H1 (cell line): ENCODE measurements around the gene CUX1. TPM values are rescaled to one million over a fixed set of nuclear protein-coding genes. Genes with fewer than 3 reads are reported as not detected.

Source experiments
- CTCF ChIA-PET: fragments of 300-600 bp; sonication (Branson Sonifier 250); formaldehyde crosslinking; loops from one replicate; lab custom pipeline; 2021; ENCODE audit not compliant: partially characterized antibody; lab: Charles Lee
- POLR2A ChIA-PET: fragments of 300-600 bp; sonication (Branson Sonifier 250); formaldehyde crosslinking; loops from one replicate; lab custom pipeline; 2021; ENCODE audit warnings: inconsistent platforms; ENCODE audit not compliant: partially characterized antibody; lab: Charles Lee
- DNase-seq, 2 experiments: peaks; one replicate each; pipeline versions ENCODE4 v3.0.0 to v3.0.0-alpha.2; 2010 to 2022; ENCODE audit warnings: low spot score in 2 of 2, low read depth in 1 of 2, mixed read lengths in 1 of 2
- FAIRE-seq: peaks from 2 replicates; lab custom pipeline; 2011; peaks lifted over from hg19 to GRCh38; lab: Jason Lieb, UNC
- H2AFZ ChIP-seq: 2 replicates; pipeline ENCODE4 v1.8.1; 2012; ENCODE audit warnings: low read length, inconsistent platforms
- H2AK5ac ChIP-seq: 2 replicates; pipeline ENCODE4 v1.6.1; 2013; ENCODE audit warnings: low read depth, low read length
- H2BK120ac ChIP-seq: replicated peaks from 2 replicates; pipeline ENCODE3; 2013; ENCODE audit warnings: low read depth, low read length, inconsistent platforms
- H2BK12ac ChIP-seq: 2 replicates; pipeline ENCODE4 v1.6.1; 2013; ENCODE audit warnings: low read depth, low read length
- H2BK15ac ChIP-seq: 2 replicates; pipeline ENCODE4 v1.6.1; 2013; ENCODE audit warnings: low read length
- H2BK20ac ChIP-seq: 2 replicates; pipeline ENCODE4 v1.6.1; 2013; ENCODE audit warnings: low read length
- H2BK5ac ChIP-seq: 2 replicates; pipeline ENCODE4 v1.6.1; 2013; ENCODE audit warnings: low read depth, low read length
- H3K14ac ChIP-seq: 2 replicates; pipeline ENCODE4 v1.6.1; 2013; ENCODE audit warnings: inconsistent platforms; ENCODE audit not compliant: insufficient read length
- H3K18ac ChIP-seq: 2 replicates; pipeline ENCODE4 v1.6.1; 2013; ENCODE audit warnings: low read length; ENCODE audit errors: extremely low read depth
- H3K23ac ChIP-seq: 2 replicates; pipeline ENCODE4 v1.6.1; 2013; ENCODE audit warnings: inconsistent platforms; ENCODE audit not compliant: insufficient read length
- H3K23me2 ChIP-seq: 2 replicates; pipeline ENCODE4 v1.6.1; 2013; ENCODE audit warnings: low read depth, low read length
- H3K27ac ChIP-seq: 2 replicates; pipeline ENCODE4 v1.6.1; 2011; ENCODE audit warnings: low read depth, low read length, inconsistent platforms
- H3K27me3 ChIP-seq, 4 experiments: replicated peaks in 1 of 4; 1 replicate in 1 of 4; 2 replicates in 3 of 4; pipeline versions ENCODE4 v1.6.1 to v1.8.1; 2011 to 2013; ENCODE audit warnings: low read length in 3 of 4, mild to moderate bottlenecking in 3 of 4, inconsistent platforms in 2 of 4, mixed read lengths in 2 of 4, moderate library complexity in 1 of 4; ENCODE audit not compliant: control insufficient read depth in 3 of 4, insufficient read depth in 3 of 4; ENCODE audit errors: extremely low read depth in 1 of 4
- H3K36me3 ChIP-seq, 4 experiments: 2 replicates each; pipeline versions ENCODE4 v1.6.1 to v1.8.1; 2011 to 2013; ENCODE audit warnings: mild to moderate bottlenecking in 4 of 4, low read length in 3 of 4, moderate library complexity in 2 of 4, control low read depth in 1 of 4, inconsistent platforms in 1 of 4; ENCODE audit not compliant: insufficient read depth in 4 of 4, control insufficient read depth in 2 of 4
- H3K4ac ChIP-seq: replicated peaks from 2 replicates; pipeline ENCODE3; 2013; ENCODE audit warnings: low read length, low read depth, mixed read lengths, inconsistent platforms; ENCODE audit not compliant: insufficient read length
- H3K4me1 ChIP-seq, 4 experiments: replicated peaks in 1 of 4; 1 replicate in 1 of 4; 2 replicates in 3 of 4; pipeline versions ENCODE4 v1.6.1 to v1.8.1; 2011 to 2013; ENCODE audit warnings: low read length in 3 of 4, inconsistent platforms in 2 of 4, mixed read lengths in 1 of 4; ENCODE audit not compliant: insufficient read depth in 4 of 4, control insufficient read depth in 3 of 4
- H3K4me2 ChIP-seq, 2 experiments: 2 replicates each; pipeline versions ENCODE4 v1.6.1 to v1.8.1; 2011 to 2013; ENCODE audit warnings: low read depth in 2 of 2, low read length in 2 of 2, control low read depth in 1 of 2, inconsistent platforms in 1 of 2, mild to moderate bottlenecking in 1 of 2; ENCODE audit not compliant: insufficient read depth in 1 of 2
- H3K4me3 ChIP-seq, 4 experiments: fragments of 200-600, 300-600 bp in 1 of 4; sonication (generic), shearing (Covaris generic), sonication (Bioruptor Twin) in 1 of 4; 2 replicates each; pipeline versions ENCODE4 v1.5.1 to v1.8.1; 2011 to 2016; ENCODE audit warnings: low read length in 4 of 4, low read depth in 3 of 4, control low read depth in 2 of 4, inconsistent platforms in 2 of 4, mild to moderate bottlenecking in 2 of 4, mixed read lengths in 1 of 4, moderate library complexity in 1 of 4; ENCODE audit not compliant: insufficient read depth in 2 of 4; ENCODE audit errors: extremely low read depth in 1 of 4
- H3K56ac ChIP-seq: replicated peaks from 2 replicates; pipeline ENCODE3; 2013; ENCODE audit warnings: low read depth, mild to moderate bottlenecking, mixed read lengths, low read length, inconsistent platforms; ENCODE audit not compliant: insufficient read length
- H3K79me1 ChIP-seq: 2 replicates; pipeline ENCODE4 v1.6.1; 2013; ENCODE audit warnings: low read depth, low read length, control low read depth
- H3K79me2 ChIP-seq, 2 experiments: 2 replicates each; pipeline versions ENCODE4 v1.6.1 to v1.8.1; 2012 to 2013; ENCODE audit warnings: low read length in 2 of 2, mild to moderate bottlenecking in 2 of 2, inconsistent platforms in 1 of 2; ENCODE audit not compliant: insufficient read depth in 2 of 2, control insufficient read depth in 1 of 2
- H3K9ac ChIP-seq, 4 experiments: replicated peaks in 1 of 4; 1 replicate in 1 of 4; 2 replicates in 3 of 4; pipeline versions ENCODE4 v1.6.1 to v1.8.1; 2011 to 2013; ENCODE audit warnings: low read depth in 3 of 4, low read length in 3 of 4, control low read depth in 2 of 4, mild to moderate bottlenecking in 2 of 4, moderate library complexity in 2 of 4, inconsistent platforms in 1 of 4; ENCODE audit errors: extremely low read depth in 1 of 4
- H3K9me3 ChIP-seq, 2 experiments: 2 replicates each; pipeline versions ENCODE4 v1.6.1 to v1.8.1; 2012 to 2013; ENCODE audit warnings: mild to moderate bottlenecking in 2 of 2, moderate library complexity in 2 of 2, control low read depth in 1 of 2, inconsistent platforms in 1 of 2, low read depth in 1 of 2, low read length in 1 of 2, mixed read lengths in 1 of 2; ENCODE audit not compliant: insufficient read depth in 2 of 2
- H4K20me1 ChIP-seq, 2 experiments: replicated peaks in 1 of 2; 2 replicates each; pipeline versions ENCODE3 to v1.8.1; 2011 to 2013; ENCODE audit warnings: inconsistent platforms in 2 of 2, low read length in 2 of 2, mild to moderate bottlenecking in 1 of 2; ENCODE audit not compliant: insufficient read depth in 2 of 2, control insufficient read depth in 1 of 2
- H4K5ac ChIP-seq: 2 replicates; pipeline ENCODE4 v1.6.1; 2013; ENCODE audit warnings: low read length, low read depth, mixed read lengths, inconsistent platforms; ENCODE audit not compliant: insufficient read length
- H4K8ac ChIP-seq: 2 replicates; pipeline ENCODE4 v1.8.0; 2013; ENCODE audit warnings: mild to moderate bottlenecking, moderate library complexity, low read length, inconsistent platforms; ENCODE audit not compliant: insufficient read depth; ENCODE audit errors: extremely low read depth
- H4K91ac ChIP-seq: replicated peaks from 2 replicates; pipeline ENCODE3; 2013; ENCODE audit warnings: low read length, mixed read lengths, inconsistent platforms; ENCODE audit not compliant: insufficient read length
- E2F6 ChIP-seq: IDR thresholded peaks from 2 replicates; pipeline ENCODE4 v1.6.1; 2012; ENCODE audit warnings: inconsistent platforms
- KDM4A ChIP-seq: IDR thresholded peaks from one replicate; pipeline ENCODE4 v1.7.1; 2012; ENCODE audit warnings: low read depth, mild to moderate bottlenecking, moderate library complexity, low read length, inconsistent platforms; ENCODE audit not compliant: severe bottlenecking
- WGBS, 2 experiments: shearing (Covaris generic) in 1 of 2; methylation state at CpG; one replicate each; pipeline versions ENCODE4 v1.1.6 to v1.1.7; 2013 to 2015; ENCODE audit warnings: low lambda C conversion rate in 2 of 2, mixed read lengths in 2 of 2, inconsistent platforms in 1 of 2, low coverage in 1 of 2, missing lambda C conversion rate in 1 of 2; ENCODE audit not compliant: insufficient replicate concordance in 2 of 2, insufficient coverage in 1 of 2, insufficient read length in 1 of 2; ENCODE audit errors: extremely low coverage in 1 of 2, missing lambda C conversion rate in 1 of 2; 5-methylcytosine and 5-hydroxymethylcytosine counted together
- polyA plus RNA-seq, 7 experiments: library from polyadenylated mRNA; depleted of rRNA in 3 of 7; stranded (reverse) in 5 of 7; unstranded in 2 of 7; fragments of >200 nt in 5 of 7; fragments of 200-250 nt in 2 of 7; gene quantifications; 1 replicate in 5 of 7; 2 replicates in 1 of 7; 4 replicates in 1 of 7; pipeline versions ENCODE4 v1.2.1 to v1.2.3, GENCODE V29; 2011 to 2013; ENCODE audit warnings: missing spikeins in 2 of 7, mixed read lengths in 2 of 7
- total RNA-seq: library from RNA; stranded (reverse); fragmentation: NEBNext Ultra II Directional; extraction: Animal tissue kit (Norgen Biotek cat#: 25700); gene quantifications from 2 replicates; pipeline ENCODE4 v1.2.1, GENCODE V29; 2021

Gene CUX1
- total and polyA plus RNA-seq, 2 of the 8 experiments (the other 6 are each of a cell fraction or from before 2014, with no cell fraction given), result 21.6 to 65.9 TPM

- H3K79me1 ChIP-seq, result peaks cover 2% of the 10 kb centered on the region
- peaks cover 0 to 12% of the 10 kb centered on the region in 2 experiments; a peak in 2 of 4 replicates for H3K79me2 ChIP-seq
- no peak overlapping the region for H3K18ac ChIP-seq
- H4K5ac ChIP-seq, result no peak overlapping the region
- H2BK20ac ChIP-seq, result no peak overlapping the region
- no peak overlapping the region for H3K56ac ChIP-seq
- H2AFZ ChIP-seq, result no peak overlapping the region
- no peaks in the 10 kb centered on the region for H4K20me1 ChIP-seq
- POLR2A ChIA-PET, result no interaction called here
- H3K9me3 ChIP-seq, result no peaks in the 10 kb centered on the region
- H3K36me3 ChIP-seq, result no peaks in the 10 kb centered on the region
- no peak overlapping the region for H3K4me3 ChIP-seq
- 81% methylated on average over 12 of the region's 12 CpGs; no CpG with 5 or more reads in 1 of the 2 experiments for WGBS, 2 experiments
- H3K9ac ChIP-seq, result no peak overlapping the region
- no peak overlapping the region for H2BK5ac ChIP-seq
- FAIRE-seq, result no peak
- H3K4ac ChIP-seq, result no peak overlapping the region
- peaks cover 0 to under 1% (median 0%) of the 10 kb centered on the region in 4 experiments; a peak in 1 of 7 replicates for H3K4me1 ChIP-seq
- no peaks in the 10 kb centered on the region for H3K27me3 ChIP-seq
- H4K91ac ChIP-seq, result no peak overlapping the region
- no peak overlapping the region for H2BK15ac ChIP-seq
- H3K14ac ChIP-seq, result no peak overlapping the region
- no peak overlapping the region for H2BK120ac ChIP-seq
- no peak overlapping the region for H2BK12ac ChIP-seq
- no peak overlapping the region for H2AK5ac ChIP-seq
- no peak overlapping the region for H3K4me2 ChIP-seq
- CTCF ChIA-PET, result no interaction called here
- no peaks in the 10 kb centered on the region for H3K23me2 ChIP-seq
- H3K23ac ChIP-seq, result no peak overlapping the region
- no peak for DNase-seq
- peak overlapping the region; percentile 57; the same call in 1 of the 2 replicates for H4K8ac ChIP-seq
- no peak overlapping the region for H3K27ac ChIP-seq
- TF ChIP-seq E2F6, result no peak
- no peak for TF ChIP-seq KDM4A
Observed at GRCh38 chr7:102018876-102019275, 201.4 kb downstream of the CUX1 start.
